HTR-8/SVneo (cell line): ENCODE data around the gene SIK3.

Experiments
- DNase-seq: peaks from one replicate; pipeline ENCODE4 v3.0.0; 2011; ENCODE audit warnings: low spot score, mixed read lengths; ENCODE audit not compliant: insufficient read length
- FAIRE-seq: peaks from 2 replicates; lab custom pipeline; 2011; peaks lifted over from hg19 to GRCh38; lab: Jason Lieb, UNC

Gene SIK3

DNA sequence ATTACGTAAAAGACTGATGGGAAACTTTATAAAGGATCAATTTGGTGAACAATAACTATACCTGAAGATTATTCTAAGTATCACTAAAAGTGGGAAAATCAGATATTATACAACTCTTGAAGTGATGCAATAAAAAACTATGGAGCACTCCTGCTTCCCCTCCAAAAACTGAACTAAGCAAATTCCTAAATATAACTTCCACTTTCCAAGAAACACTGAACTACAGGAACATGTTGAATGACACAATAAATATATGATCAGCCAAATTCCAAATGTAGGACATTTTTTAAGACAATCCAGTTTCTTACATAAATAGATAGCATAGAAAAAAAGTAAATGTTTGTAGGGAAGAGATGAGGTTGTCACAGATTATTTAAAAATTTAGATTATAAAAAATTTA is 158.7 kb downstream of the SIK3 start:
- no peak for DNase-seq
- no peak for FAIRE-seq

DNA sequence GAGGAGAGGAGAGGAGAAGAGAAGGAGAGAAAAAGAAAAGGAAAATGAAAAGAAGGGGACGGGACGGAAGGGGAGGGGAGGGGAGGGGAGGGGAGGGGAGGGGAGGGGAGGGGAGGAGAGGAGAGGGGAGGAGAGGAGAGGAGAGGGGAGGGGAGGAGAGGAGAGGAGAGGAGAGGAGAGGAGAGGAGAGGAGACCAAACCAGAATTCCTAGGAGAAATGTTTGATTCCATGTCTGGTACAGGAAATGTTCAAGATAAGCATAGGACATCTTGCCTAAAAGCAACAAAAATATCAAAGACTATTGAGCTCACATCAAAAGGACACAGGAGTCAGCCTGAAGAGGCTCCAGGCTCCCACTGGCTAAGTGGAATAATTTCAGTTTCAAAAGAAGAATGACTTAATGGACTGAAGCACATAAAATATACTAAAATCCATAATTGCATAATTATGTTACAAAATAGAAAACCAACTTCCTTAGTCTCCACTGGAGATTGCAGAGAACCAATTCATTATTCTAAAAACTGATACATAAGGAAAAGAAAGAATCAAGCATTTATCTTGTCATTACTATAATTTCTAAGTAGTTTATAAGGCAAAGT is 159.7 kb downstream of the SIK3 start:
- DNase-seq (no peak), FAIRE-seq (no peak)

DNA sequence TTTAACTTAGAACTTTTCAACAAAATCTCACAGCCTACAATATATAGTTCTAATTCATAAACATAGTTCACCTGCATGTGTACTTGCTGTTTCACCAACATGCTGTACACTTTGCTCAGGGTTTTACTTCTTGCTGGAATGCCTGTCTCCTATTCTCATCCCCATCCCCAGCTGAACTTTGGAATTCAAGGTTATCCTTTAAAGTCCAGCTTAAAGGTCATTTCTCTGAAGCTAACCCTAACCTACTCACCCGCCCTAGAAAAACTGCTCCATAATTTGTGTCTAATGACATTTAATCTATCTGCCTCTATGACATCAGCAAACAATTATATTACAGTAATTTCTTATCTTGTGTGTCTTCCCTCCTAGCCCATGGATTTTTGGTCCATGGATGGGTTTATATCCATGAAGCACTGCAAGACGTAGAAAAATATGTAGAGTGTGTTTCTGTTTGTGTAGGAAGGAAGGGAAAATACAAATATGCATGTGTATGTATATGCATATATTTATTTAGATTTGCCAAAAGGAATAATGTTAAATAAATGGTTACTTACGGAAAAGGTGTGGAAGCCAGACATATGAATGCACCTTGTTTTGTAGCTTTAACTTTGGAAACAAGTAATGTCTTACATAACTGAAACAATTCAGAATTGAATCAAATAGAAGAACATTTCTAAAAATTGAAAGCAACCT is 161.3 kb downstream of the SIK3 start:
- no peak for FAIRE-seq
- no peak for DNase-seq

DNA sequence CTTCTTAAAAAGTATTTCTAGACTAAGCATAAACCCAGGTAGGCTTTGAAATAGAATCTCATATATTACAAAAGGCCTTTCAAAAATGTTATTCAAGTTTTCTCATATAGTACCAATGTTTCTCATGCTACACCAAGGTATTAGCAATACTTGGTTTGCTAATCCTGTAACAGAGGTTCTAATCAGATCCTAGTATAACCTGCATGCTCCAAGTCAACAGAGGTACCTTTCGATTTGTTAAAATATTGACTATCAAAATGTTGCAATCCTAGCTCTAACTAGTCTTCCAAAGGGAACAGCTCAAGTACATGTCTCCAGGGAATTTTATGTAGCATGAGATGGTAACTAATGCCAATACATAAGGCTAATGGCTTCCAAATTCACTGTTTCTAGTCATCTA is 162.7 kb downstream of the SIK3 start:
- FAIRE-seq (no peak), DNase-seq (no peak)

DNA sequence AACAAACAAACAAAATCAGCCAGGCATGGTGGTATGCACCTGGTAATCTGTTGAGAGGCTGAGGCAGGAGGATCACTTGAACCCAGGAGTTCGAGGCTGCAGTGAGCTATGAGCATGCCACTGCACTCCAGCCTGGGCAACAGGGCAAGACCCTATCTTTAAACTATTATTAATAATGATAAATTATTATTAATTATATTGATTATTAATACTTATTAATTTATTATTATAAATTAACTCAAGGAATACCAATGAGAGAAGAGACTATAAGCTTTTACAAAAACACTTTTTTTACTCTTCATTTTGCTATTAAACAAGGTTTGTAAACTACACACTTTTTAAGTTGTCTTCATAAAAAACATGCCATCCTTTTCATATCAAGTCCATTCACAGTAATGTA is 163.1 kb downstream of the SIK3 start:
- no peak for FAIRE-seq

DNA sequence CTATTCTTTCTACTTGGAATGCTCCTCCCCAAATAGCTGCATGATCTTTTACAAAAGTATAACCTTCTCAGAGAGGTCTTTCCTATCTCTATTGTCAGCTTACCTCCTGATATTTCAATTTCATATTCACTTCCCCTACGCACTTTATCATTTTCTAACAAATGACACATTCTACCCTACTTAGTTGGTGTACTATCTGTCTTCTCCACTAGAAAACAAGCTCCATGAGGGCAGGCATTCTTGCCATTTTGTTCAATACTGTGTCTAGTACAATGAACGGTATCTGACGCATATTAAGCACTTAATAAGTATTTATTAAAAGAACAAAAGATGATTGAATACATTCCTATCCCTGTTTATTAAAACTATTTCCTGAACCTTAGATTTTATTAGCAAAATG is 164.3 kb downstream of the SIK3 start:
- FAIRE-seq (no peak), DNase-seq (no peak)

More for the DNA sequence above, 163.1 kb downstream of the SIK3 start:
- DNase-seq = no peak

DNA sequence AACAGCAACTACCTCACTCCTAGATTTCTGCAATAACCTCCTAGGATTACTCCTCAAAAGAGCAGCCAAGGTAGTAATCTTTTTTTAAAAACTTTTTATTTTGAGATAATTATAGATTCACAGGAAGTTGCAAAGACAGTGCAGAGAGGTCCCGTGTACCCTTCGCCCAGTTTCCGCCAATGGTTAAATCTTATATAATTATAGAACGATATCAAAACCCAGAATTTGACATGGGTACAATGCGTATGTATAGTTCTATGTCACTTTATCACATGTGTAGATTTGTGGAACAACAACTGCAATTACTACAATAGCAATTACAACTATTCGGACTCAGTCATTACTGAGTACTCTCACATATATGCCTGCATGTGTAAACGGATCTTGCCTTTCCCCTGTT is 166.0 kb downstream of the SIK3 start:
- no peak for DNase-seq
- FAIRE-seq = no peak

DNA sequence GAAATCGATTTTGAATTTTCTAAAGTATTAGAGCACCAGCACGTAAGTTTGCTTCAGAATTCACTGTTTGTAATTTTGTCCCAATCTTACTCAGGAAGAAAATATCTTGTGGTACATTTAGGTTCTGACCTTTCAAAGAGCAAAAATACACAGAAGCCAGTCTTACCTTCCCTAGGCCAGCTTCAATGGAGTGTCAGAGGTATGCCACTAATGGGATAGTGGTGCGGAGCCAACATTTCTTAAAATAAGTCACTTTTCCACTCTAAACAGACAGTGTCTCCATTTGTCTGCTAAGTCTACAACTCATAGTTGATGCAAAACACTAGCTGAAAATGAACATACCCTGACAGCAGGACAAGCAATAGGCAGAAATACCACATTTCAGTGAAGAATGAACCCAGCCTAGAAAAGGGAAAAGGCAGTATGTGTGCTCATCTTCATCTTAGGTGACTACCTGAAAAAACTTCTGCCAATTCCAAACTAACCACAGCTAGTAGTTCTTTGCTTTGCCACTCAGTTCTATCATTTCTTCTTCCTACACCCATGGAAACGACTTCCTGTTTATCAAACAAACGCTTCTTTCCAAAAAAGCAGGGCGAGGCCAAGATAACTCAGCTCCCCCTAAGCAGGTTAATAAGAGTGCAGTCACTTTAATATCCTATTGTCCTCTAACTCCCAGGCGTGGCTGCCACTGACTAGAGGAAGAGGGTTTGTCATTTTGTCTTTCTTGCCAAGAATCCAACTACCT is 166.8 kb downstream of the SIK3 start:
- FAIRE-seq (no peak), DNase-seq (no peak)

DNA sequence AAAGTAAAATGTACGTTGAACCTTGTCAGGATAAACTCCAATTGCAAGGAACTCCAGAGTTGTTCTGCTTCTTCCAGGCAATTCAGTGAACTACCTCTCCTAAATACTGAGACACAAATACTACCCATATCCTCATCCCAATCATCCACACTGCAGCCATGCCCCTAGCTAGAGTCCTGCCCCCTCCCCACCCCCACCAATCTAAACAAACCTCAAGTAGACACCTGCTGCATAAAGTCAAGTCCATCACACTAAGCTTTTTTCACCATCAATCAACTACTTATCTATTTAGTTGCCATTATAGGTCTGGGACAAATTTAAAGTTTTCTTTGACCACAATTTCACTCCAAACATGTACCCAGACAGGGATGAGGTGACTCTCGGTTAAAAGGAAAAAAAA is 167.6 kb downstream of the SIK3 start:
- DNase-seq (no peak), FAIRE-seq (no peak)

DNA sequence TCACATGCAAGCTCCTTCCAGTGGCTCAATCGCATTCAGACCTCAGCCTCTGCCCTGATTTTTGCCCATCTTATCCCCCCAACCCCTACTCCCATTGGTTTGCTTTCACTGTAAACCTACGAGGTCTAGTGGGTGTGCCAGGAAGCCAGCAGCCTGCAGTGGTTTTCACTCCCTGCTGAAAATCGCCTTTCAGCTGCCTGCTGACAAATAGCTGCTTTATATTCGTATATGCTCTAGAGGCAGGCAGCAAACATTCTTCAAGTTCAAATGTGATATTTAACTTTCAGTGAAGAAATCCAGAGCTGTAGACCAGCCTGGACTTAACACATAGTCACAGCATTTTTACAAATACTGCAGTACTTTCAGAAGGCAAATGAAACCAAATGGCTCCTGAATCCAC is 168.1 kb downstream of the SIK3 start:
- DNase-seq = no peak
- no peak for FAIRE-seq

DNA sequence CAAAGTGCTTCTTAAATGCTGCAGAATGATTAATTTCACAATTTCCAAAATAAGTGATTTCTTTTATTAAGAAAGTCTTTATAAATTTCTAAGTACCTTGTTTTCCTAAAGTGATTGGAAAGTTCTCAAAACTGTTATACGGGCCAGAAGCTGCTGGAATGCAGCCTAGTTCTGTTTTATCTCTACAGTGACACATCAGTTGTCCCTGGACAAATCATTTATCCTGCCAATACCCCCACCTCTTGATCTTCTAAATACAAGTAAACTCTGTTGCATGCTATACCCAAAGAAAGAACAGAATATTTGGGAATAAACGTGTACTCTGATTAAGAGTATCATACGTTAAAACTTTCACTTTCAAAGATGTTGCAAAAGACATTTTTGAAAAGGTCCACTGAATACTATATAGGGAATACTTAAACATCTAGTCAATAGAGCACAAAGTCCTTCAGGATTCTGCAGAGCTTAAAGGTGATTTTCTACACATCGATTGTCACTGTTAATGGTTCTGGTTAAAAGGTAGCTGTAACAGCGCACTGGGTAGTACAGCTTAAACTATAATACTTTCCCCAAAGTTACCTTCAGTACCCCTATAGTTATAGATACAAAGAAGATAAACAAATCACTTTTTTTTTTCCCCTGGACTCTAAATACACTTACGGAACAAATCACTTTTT is 168.7 kb downstream of the SIK3 start:
- FAIRE-seq = no peak
- no peak for DNase-seq

DNA sequence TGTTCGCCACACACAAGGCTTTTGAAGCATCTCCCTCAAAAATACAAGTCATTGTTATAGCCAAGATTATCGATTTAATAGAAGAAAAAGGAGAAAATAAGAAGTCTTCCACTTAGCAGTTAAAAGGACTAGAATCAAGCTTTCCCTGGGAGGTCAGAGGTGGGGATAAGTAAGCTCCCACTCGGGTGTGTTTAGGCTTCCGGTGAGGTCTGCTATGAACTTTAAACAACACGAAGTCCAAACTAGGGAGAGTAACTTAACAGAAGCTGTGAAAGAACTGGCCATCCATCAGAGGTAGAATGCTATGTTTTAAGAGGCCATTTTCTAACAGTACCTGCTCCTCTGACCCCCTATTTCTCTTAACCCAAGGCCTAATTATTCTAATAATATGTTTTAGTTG is 169.4 kb downstream of the SIK3 start:
- DNase-seq (no peak), FAIRE-seq (no peak)

DNA sequence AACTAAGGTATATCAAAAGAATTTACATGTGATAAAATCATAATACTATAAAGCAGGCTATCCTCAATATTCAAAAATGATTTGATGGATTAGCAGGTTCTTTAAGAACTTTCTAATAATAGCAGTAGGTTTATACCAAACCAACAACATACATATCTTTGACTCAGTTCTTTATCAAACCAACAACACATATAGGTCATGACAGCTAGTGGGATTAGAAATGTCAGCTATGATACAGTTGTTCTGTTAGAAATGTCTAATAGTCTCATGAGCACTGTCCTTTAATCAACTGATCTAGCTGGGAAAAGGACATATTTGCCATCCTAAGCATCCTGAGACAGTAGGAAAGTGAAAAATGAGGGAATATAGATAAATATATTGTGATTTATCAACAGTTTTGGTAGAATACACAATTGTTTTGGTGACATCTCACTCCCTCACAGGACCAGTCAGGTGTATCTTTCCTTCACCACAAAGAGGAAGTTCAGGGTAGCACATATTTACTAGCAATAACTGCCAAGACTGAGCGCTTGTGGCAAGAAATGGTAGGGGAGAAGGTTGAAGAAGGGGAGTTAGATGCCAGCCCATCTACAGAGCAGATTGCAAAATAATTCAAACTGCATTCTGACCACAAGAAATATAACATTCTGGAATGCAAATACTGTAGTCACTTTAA is 170.0 kb downstream of the SIK3 start:
- FAIRE-seq (no peak), DNase-seq (no peak)

DNA sequence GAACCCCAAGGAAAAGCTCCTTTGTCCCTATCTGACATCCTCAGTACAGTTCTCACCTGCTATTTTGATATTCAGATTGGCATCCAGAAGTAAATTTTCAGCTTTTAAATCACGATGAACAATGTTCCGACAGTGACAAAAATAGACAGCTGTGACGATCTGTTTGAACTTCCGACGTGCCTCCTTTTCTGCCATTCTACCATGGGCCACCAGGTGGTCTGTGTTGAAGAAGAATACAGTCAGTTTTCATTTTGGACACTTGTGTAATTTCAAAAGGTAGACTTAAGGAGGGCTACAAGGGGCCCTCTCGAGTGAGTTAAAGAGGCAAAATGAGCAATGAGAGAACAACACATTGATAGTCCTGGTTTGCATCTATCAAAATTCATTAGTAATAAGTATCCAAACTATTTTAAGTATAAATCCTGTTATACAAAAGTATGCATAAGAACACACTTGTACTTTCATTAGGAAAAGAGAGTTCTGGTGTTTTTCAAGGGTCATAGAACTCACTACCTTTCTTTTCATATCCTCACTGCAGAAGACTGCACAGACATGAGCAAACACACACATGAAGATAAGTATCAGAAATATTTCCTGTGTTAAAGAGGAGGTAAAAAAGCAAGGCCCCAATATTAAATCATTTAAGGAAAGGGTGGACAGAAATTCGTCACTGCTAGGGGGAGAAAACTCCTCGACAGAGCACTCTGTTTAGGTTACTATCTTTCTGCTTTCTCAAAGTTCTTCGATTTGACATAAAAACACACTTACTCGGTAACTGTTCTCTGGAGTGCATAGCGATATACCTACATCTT is 170.9 kb downstream of the SIK3 start:
- DNase-seq (no peak), FAIRE-seq (peak; percentile 26)

DNA sequence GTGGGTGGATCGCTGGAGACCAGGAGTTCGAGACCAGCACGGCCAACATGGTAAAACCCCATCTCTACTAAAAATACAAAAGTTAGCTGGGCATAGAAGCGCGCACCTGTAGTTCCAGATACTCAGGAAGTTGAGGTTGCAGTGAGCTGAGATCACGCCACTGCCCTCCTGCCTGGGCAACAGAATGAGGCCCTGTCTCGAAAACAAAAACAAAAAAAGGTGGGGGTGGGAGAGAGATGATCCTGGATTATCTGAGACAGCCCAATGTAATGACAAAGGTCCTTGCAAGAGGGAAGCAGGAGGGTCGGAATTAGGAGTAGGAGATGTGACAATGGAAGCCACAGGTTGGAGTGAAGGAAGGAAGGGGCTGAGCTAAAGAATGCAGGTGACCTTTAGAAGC is 173.2 kb downstream of the SIK3 start:
- no peak for FAIRE-seq
- DNase-seq = no peak

DNA sequence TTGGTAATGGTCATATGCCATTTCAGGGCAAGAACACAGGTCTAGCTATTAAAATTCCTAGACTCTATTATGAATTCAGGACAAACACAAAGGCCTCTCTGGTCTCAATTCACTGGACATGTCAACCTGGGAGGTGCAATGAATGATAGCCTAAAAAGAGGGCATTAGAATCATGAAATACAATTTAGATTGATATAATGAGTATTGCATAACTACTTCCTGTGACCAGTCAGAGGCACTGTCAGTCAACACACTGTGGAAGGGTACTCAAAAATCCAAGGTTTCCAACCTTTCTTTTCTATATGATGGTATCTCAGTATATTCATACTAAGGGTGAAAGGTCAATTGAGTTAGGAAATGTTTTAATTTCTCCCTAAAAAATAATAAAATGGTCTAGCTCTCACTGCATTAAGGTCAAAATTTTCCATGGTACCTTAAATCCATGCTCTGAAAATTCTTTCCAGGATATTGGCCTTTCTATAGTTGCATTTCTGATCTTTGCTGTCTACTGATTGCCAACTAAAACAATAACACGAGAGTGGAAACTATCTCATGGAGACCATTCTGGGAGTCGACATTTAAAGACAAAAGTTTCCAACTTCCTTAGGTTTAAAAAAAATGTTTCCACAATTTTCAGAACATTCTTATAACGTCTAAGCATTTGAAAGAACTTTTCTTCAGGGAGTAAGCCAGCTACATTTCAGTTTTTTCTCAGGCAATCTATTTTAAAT is 179.1 kb downstream of the SIK3 start:
- no peak for DNase-seq
- FAIRE-seq = no peak

DNA sequence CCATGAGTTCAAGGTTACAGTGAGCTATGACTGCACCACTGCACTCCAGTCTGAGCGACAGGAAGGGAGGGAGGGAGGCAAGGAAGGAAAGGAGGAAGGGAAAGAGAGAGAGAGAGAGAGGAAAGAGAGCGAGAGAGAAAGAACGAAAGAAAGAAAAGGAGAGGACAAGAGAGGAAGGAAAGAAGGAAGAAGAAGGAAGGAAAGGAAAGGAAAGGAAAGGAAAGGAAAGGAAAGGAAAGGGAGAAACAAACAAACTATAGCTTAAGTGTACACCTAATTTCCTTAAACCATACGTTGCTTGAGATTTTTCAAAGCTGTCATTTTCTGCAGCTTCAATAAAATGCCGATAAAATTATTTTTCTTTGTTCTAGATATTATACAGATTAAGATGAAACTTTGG is 180.6 kb downstream of the SIK3 start:
- DNase-seq (no peak), FAIRE-seq (no peak)

DNA sequence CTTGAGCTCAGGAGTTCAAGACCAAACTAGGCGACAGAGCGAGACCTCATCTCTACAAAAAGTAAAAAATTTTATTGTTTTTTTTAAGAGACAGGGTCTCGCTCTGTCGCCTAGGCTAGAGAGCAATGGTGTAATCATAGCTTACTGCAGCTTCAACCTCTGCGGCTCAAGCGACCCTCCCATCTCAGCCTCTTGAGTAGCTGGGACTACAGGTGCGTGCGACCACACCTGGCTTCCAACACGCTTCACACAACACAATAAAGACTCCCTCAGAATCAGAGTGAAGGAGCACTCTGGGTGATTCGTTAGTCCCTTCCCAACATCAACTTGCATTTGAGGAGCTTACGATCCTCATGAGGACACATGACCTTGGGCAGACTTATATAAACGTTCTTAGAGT is 181.3 kb downstream of the SIK3 start:
- no peak for DNase-seq
- no peak for FAIRE-seq

DNA sequence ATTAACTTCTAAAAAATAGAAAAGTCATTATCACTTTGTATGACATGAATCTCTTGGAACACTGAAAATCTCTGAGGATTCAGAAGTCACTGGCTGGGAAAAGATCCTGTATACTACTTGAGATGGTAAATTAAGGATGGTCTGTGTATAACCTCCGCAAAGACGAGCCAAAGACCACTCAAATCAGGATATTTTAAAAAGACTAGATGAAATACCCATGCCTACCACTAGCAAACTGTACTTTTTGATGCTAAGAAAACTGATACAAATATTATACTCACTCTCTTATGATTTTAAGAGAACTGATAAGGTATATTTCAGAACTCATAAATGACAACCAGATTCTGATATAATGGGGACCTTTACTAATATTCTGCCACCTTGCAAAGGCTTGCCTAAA is 182.2 kb downstream of the SIK3 start:
- FAIRE-seq (no peak), DNase-seq (no peak)
